Left ventricle myocardium inferior (tissue), 1 donor: Measurements from ENCODE around the gene TRERF1. TPM values are rescaled to one million over a fixed set of nuclear protein-coding genes. Genes with fewer than 3 reads are reported as not detected.

Experiments used
- DNase-seq: peaks from one replicate; pipeline ENCODE4 v3.0.0-alpha.2; 2020
- H3K27ac ChIP-seq: fragments of 200-600 bp; replicated peaks from 2 replicates; pipeline ENCODE4 v1.8.0; 2021
- H3K27me3 ChIP-seq: fragments of 200-600 bp; 2 replicates; pipeline ENCODE4 v1.8.0; 2021; ENCODE audit warnings: low read depth
- H3K36me3 ChIP-seq: fragments of 200-600 bp; 2 replicates; pipeline ENCODE4 v1.8.0; 2021
- H3K4me1 ChIP-seq: fragments of 200-600 bp; 2 replicates; pipeline ENCODE4 v1.8.0; 2021
- H3K4me3 ChIP-seq: fragments of 200-600 bp; 2 replicates; pipeline ENCODE4 v1.8.0; 2021; ENCODE audit warnings: mild to moderate bottlenecking, moderate library complexity
- H3K9me3 ChIP-seq: fragments of 200-600 bp; replicated peaks from 2 replicates; pipeline ENCODE4 v1.8.0; 2021
- intact Hi-C: fragments of 100-400 bp; cut with micrococcal nuclease; formaldehyde crosslinking; loops from one replicate; pipeline ENCODE4 v1.11.0; 2022
- total RNA-seq: library from RNA; stranded (reverse); fragmentation: NEBNext Ultra II Directional; extraction: Animal tissue kit (Norgen Biotek cat#: 25700); gene quantifications from one replicate; pipeline ENCODE4 v1.2.1, GENCODE V29; 2021
- TF ChIP-seq, protein P1 (sequence below): fragments of 200-600 bp; IDR thresholded peaks from 2 replicates; pipeline ENCODE4 v1.8.0; 2021; ENCODE audit warnings: antibody characterized with exemption, mild to moderate bottlenecking, borderline replicate concordance
- donor health status: DM: no; HTN: yes; CAD: no; lungs with severe emphysema.

Gene TRERF1
- total RNA-seq, 1 donor from 2014 or later, result 1.4 TPM

DNA sequence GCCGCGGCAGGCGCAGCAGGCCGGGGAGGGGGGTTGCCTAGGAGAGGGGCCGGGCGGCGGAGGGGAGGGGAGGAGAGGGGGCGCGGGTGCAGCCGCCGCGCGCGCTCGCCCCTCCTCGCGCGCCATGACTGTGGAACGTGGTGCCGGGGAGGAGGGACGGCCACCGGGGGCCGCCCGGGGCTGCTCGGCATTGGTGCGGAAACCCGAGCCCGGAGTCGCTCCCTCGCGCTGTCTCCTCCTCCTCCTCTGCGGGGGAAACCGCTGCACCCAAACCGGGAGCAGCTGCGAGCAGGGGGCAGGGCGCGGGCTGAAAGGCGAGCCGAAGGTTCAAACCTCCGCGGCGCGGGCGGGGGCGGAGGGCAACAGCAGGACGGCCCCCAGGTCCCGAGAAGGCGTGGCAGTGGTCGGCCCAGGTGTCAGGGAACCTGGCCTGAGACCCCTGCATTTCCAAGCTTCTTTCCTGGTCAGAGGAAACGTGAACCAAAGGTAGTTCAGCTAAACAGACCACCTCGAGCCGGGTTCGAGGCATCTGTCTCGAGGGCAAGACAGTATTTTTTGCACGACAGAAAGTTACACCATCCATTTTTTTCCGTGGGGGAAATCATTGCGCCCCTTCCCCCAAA, 1.4 kb upstream of the TRERF1 start:
- peak; percentile 90 for DNase-seq
- Histone ChIP-seq H3K27ac (peak overlapping the region; percentile 92), H3K9me3 (no peaks in the 10 kb centered on the region), H3K27me3 (no peaks in the 10 kb centered on the region), H3K36me3 (no peaks in the 10 kb centered on the region), H3K4me1 (peaks cover 59% of the 10 kb centered on the region), H3K4me3 (peak overlapping the region; percentile 79)
- intact Hi-C loops, result loop anchor here (10.0 kb wide), 2 partner anchors 92 to 198 kb away; no protein-coding TSS in a partner anchor
- TF ChIP-seq, protein P1, sequence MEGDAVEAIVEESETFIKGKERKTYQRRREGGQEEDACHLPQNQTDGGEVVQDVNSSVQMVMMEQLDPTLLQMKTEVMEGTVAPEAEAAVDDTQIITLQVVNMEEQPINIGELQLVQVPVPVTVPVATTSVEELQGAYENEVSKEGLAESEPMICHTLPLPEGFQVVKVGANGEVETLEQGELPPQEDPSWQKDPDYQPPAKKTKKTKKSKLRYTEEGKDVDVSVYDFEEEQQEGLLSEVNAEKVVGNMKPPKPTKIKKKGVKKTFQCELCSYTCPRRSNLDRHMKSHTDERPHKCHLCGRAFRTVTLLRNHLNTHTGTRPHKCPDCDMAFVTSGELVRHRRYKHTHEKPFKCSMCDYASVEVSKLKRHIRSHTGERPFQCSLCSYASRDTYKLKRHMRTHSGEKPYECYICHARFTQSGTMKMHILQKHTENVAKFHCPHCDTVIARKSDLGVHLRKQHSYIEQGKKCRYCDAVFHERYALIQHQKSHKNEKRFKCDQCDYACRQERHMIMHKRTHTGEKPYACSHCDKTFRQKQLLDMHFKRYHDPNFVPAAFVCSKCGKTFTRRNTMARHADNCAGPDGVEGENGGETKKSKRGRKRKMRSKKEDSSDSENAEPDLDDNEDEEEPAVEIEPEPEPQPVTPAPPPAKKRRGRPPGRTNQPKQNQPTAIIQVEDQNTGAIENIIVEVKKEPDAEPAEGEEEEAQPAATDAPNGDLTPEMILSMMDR, result peak; percentile 10

DNA sequence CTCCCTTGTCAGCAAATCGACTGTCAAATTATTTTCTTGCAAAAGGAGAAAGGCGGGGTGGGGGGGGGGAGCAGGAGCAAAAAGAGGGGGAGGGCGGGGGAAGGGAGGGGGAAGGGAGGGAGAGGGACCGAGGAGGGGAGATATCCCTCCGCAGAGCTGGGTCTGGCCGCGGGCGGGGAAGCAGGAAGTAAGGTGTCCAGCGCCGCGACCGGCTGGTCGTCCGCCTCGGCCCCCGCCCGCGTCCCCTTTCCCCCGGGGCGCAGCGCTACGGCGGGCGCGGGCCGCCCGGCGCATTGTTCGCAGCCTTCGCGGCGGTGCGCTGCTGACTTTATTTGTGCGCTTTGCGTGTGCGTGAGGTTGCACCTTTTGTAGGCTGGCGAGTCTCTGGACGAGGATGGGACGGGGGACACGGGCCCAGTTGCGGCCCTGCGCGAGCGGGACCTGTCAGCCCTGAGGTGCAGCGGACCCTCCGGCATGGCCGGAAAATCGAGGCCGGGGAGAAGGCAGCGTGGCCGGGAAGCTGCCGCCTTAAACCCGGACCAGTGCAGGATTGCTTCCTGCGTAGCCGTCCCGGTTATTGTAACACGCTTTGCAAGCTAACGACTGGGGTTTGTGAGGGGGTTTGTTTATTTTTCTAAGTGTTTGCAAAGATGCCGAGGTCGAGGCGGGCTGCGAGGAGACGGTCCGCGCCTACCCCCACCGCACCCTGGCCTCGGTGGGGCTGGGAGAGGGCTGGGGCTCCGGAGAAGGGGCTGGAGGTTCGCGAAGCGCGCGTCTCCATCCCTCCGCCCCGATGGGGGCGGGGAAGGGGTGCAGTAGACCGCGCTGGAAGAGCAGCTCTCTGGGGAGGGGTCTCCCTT, 675 bp upstream of the TRERF1 start:
- Histone ChIP-seq H3K9me3 (no peaks in the 10 kb centered on the region), H3K27ac (peak overlapping the region; percentile 92), H3K36me3 (no peaks in the 10 kb centered on the region), H3K27me3 (no peaks in the 10 kb centered on the region), H3K4me1 (peaks cover 59% of the 10 kb centered on the region), H3K4me3 (peak overlapping the region; percentile 79)
- intact Hi-C loops, result loop anchor here (10.0 kb wide), 2 partner anchors 92 to 198 kb away; no protein-coding TSS in a partner anchor
- peak; percentile 74 for DNase-seq
- TF ChIP-seq, protein P1, result no peak

- intact Hi-C loops, result loop anchor here (10.0 kb wide), 2 partner anchors 94 to 196 kb away; no protein-coding TSS in a partner anchor
- H3K9me3 ChIP-seq, result no peaks in the 10 kb centered on the region
- peak overlapping the region; percentile 92 for H3K27ac ChIP-seq
- no peaks in the 10 kb centered on the region for H3K36me3 ChIP-seq
- DNase-seq, result no peak
- peak overlapping the region; percentile 79 for H3K4me3 ChIP-seq
- TF ChIP-seq, protein P1, result no peak
- no peaks in the 10 kb centered on the region for H3K27me3 ChIP-seq
- peaks cover 59% of the 10 kb centered on the region for H3K4me1 ChIP-seq
These were observed 1.0 kb downstream of the TRERF1 start for GRCh38 chr6:42450477-42451332.

GRCh38 chr6:42449917-42450476, 1.7 kb downstream of the TRERF1 start:
- H3K9me3 ChIP-seq, result no peaks in the 10 kb centered on the region
- intact Hi-C loops, result loop anchor here (10.0 kb wide), 2 partner anchors 95 to 195 kb away; no protein-coding TSS in a partner anchor
- H3K27me3 ChIP-seq, result no peaks in the 10 kb centered on the region
- H3K4me3 ChIP-seq, result peak overlapping the region; percentile 79
- peak overlapping the region; percentile 92 for H3K27ac ChIP-seq
- DNase-seq, result no peak
- H3K4me1 ChIP-seq, result peaks cover 59% of the 10 kb centered on the region
- no peaks in the 10 kb centered on the region for H3K36me3 ChIP-seq
- TF ChIP-seq, protein P1, result no peak
